ENCODE data around the gene RAB33B.

DNA sequence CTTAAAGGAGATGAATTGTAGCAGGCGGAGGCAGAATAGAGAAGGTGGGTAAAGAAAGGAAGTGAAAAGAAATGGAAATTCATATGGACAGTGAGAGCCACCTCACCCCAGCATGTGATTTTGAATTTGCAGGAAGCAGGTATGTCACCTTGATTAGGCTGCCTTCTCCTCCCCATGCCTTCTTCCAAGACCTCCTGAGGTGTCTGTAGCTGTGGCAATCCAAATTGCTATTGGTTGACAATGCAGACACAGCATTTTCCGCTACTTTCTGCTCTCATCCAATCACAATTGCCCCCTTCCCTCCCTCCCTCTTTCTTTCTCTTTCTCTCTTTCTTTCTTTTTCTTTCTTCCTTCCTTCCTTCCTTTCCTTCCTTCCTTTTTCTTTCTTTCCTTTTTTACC lies 38.5 kb downstream of the RAB33B start:
- TF ChIP-seq, protein P1, sequence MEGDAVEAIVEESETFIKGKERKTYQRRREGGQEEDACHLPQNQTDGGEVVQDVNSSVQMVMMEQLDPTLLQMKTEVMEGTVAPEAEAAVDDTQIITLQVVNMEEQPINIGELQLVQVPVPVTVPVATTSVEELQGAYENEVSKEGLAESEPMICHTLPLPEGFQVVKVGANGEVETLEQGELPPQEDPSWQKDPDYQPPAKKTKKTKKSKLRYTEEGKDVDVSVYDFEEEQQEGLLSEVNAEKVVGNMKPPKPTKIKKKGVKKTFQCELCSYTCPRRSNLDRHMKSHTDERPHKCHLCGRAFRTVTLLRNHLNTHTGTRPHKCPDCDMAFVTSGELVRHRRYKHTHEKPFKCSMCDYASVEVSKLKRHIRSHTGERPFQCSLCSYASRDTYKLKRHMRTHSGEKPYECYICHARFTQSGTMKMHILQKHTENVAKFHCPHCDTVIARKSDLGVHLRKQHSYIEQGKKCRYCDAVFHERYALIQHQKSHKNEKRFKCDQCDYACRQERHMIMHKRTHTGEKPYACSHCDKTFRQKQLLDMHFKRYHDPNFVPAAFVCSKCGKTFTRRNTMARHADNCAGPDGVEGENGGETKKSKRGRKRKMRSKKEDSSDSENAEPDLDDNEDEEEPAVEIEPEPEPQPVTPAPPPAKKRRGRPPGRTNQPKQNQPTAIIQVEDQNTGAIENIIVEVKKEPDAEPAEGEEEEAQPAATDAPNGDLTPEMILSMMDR (IDR thresholded peaks at IDR 0.05), result no peak
- TF ChIP-seq EP300 (IDR thresholded peaks at IDR 0.05) (no peak), POLR2A (IDR thresholded peaks at IDR 0.05) (no peak)
